NCI-H2171 (cell line): ENCODE results near the gene DSCAML1.
"Not testable (repeated sequence)": the region's sequence is repeated elsewhere in the genome, so short reads cannot be mapped to it uniquely, and the experiment has no call there.

ENCODE experiments used
- DNase-seq: peaks from one replicate; lab custom pipeline; 2025; lab: John Stamatoyannopoulos, UW

Gene DSCAML1

GRCh38 chr11:117466966-117467365 lies 330.1 kb downstream of the DSCAML1 start:
- DNase-seq: no peak

GRCh38 chr11:117465236-117465997 lies 331.6 kb downstream of the DSCAML1 start:
- DNase-seq: no peak

GRCh38 chr11:117464778-117465177 lies 332.2 kb downstream of the DSCAML1 start:
- no peak for DNase-seq

GRCh38 chr11:117462864-117463247 lies 334.2 kb downstream of the DSCAML1 start:
- DNase-seq: no peak

- DNase-seq: no peak
These were observed 334.7 kb downstream of the DSCAML1 start for GRCh38 chr11:117462183-117462863.

GRCh38 chr11:117461396-117462182 lies 335.4 kb downstream of the DSCAML1 start:
- no peak for DNase-seq

GRCh38 chr11:117459979-117460300 lies 337.1 kb downstream of the DSCAML1 start:
- DNase-seq: no peak

GRCh38 chr11:117459123-117459978 lies 337.7 kb downstream of the DSCAML1 start:
- no peak for DNase-seq

GRCh38 chr11:117458275-117459122 lies 338.5 kb downstream of the DSCAML1 start:
- DNase-seq: no peak

GRCh38 chr11:117457835-117458234 lies 339.2 kb downstream of the DSCAML1 start:
- no peak for DNase-seq

GRCh38 chr11:117457031-117457785 lies 339.8 kb downstream of the DSCAML1 start:
- DNase-seq: peak; percentile 55

- DNase-seq: not testable (repeated sequence)
These were observed 340.3 kb downstream of the DSCAML1 start for GRCh38 chr11:117456721-117457029.

GRCh38 chr11:117456027-117456720 lies 340.8 kb downstream of the DSCAML1 start:
- no peak for DNase-seq

GRCh38 chr11:117454564-117454917 lies 342.5 kb downstream of the DSCAML1 start:
- no peak for DNase-seq

- DNase-seq: no peak
These were observed 343.0 kb downstream of the DSCAML1 start for GRCh38 chr11:117453886-117454563.

GRCh38 chr11:117449111-117449693 lies 347.8 kb downstream of the DSCAML1 start:
- no peak for DNase-seq

GRCh38 chr11:117444711-117445658 lies 352.0 kb downstream of the DSCAML1 start:
- no peak for DNase-seq

- no peak for DNase-seq
These were observed 352.8 kb downstream of the DSCAML1 start for GRCh38 chr11:117444256-117444655.
